Lower lobe of right lung (tissue), 2 donors: ENCODE data around the gene SIL1. TPM values are rescaled to one million over a fixed set of nuclear protein-coding genes. Genes with fewer than 3 reads are reported as not detected.
"Not testable (repeated sequence)": the region's sequence is repeated elsewhere in the genome, so short reads cannot be mapped to it uniquely, and the experiment has no call there.

Experiments used
- ATAC-seq, 2 donors: fragments of 200-7000 bp; cut with Tn5 transposase; one replicate each; pipeline ENCODE4 v1.9.1; 2020 to 2022; ENCODE audit warnings: mild to moderate bottlenecking in 2 of 2, moderate library complexity in 2 of 2
- DNase-seq: peaks from one replicate; pipeline ENCODE4 v3.0.0-alpha.2; 2020
- H3K27ac ChIP-seq: fragments of 200-600 bp; one replicate; pipeline ENCODE4 v1.8.0; 2022
- H3K27me3 ChIP-seq: fragments of 200-600 bp; one replicate; pipeline ENCODE4 v1.8.0; 2022; ENCODE audit warnings: low read depth
- H3K36me3 ChIP-seq: fragments of 200-600 bp; one replicate; pipeline ENCODE4 v1.8.0; 2022; ENCODE audit warnings: mild to moderate bottlenecking
- H3K4me1 ChIP-seq: fragments of 200-600 bp; one replicate; pipeline ENCODE4 v1.8.0; 2022
- H3K4me3 ChIP-seq: fragments of 200-600 bp; one replicate; pipeline ENCODE4 v1.8.0; 2022; ENCODE audit warnings: mild to moderate bottlenecking
- H3K9me3 ChIP-seq: fragments of 200-600 bp; one replicate; pipeline ENCODE4 v1.8.0; 2022
- intact Hi-C: fragments of 100-400 bp; cut with DNase I; formaldehyde crosslinking; loops from one replicate; pipeline ENCODE4 v1.11.0; 2022
- total RNA-seq: library from RNA; stranded (reverse); fragmentation: NEBNext Ultra II Directional; extraction: Animal tissue kit (Norgen Biotek cat#: 25700); gene quantifications from one replicate; pipeline ENCODE4 v1.2.1, GENCODE V29; 2021
- TF ChIP-seq, protein P1 (sequence below): fragments of 200-600 bp; IDR thresholded peaks from one replicate; pipeline ENCODE4 v1.8.0; 2022; ENCODE audit warnings: antibody characterized with exemption, mild to moderate bottlenecking
- donor health status: DM: no; HTN: yes; CAD: no; lungs with severe emphysema.

The SIL1 gene
- total RNA-seq, 1 donor from 2014 or later: 40.6 TPM

DNA sequence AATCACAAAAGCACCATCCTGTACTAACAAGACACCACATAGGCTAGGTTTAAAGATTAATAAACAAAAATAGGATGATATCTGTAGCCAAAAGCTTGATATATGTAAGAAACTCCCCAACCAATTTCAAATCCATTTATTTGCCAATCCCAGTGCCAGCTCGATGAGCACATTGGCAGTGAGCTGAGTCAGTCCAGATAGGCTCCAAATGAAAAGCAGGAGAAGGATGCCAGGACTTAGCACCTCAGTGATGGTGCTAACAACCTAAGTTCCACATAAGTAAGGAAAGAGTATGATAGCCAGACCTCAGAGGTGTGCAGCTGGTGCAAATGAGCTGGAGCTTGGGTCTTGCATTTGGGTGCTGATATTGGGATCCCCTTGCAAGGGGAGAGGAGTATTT, 158.1 kb downstream of the SIL1 start:
- Histone ChIP-seq H3K9me3 (no peaks in the 10 kb centered on the region), H3K4me3 (no peak overlapping the region), H3K4me1 (no peaks in the 10 kb centered on the region), H3K36me3 (no peaks in the 10 kb centered on the region), H3K27me3 (no peaks in the 10 kb centered on the region), H3K27ac (no peak overlapping the region)
- DNase-seq: no peak
- TF ChIP-seq, protein P1, sequence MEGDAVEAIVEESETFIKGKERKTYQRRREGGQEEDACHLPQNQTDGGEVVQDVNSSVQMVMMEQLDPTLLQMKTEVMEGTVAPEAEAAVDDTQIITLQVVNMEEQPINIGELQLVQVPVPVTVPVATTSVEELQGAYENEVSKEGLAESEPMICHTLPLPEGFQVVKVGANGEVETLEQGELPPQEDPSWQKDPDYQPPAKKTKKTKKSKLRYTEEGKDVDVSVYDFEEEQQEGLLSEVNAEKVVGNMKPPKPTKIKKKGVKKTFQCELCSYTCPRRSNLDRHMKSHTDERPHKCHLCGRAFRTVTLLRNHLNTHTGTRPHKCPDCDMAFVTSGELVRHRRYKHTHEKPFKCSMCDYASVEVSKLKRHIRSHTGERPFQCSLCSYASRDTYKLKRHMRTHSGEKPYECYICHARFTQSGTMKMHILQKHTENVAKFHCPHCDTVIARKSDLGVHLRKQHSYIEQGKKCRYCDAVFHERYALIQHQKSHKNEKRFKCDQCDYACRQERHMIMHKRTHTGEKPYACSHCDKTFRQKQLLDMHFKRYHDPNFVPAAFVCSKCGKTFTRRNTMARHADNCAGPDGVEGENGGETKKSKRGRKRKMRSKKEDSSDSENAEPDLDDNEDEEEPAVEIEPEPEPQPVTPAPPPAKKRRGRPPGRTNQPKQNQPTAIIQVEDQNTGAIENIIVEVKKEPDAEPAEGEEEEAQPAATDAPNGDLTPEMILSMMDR: no peak
- ATAC-seq: no peak
- intact Hi-C loops: no loop called here

DNA sequence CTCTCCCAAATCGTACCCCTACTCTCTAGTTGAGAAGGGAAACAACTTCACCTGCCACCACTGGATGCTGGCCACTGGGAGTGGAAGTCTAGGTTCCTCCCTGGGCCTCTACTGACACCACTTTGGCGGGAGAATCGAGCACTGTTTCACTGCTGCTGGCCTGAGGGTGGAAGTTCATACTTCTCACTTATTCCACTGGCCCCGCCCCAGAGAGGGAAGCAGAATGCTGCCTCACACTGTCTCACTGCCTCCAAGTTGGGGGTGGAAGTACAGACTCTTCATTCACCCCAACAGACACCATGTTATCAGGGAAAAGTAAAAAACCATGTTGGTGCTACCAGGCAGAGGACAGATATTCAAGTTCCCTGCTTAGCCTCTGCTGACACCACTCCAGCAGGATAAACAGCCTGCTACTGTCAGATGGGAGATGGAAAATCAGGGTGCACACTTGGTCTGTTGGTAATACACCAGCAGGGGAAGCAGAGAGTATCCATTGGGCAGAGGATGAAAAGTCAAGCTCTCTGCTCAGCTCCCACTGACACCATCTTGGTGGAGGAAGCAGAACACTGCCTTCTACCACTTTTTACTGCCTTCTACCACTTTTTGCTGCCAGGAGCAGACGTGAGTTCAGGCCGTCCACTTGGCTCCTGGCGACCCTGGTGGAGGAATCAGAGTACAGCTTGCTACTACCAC, 159.4 kb downstream of the SIL1 start:
- intact Hi-C loops: no loop called here
- no peaks in the 10 kb centered on the region for H3K36me3 ChIP-seq
- no peak overlapping the region for H3K27ac ChIP-seq
- ATAC-seq: no peak
- TF ChIP-seq, protein P1: no peak
- H3K4me3 ChIP-seq: no peak overlapping the region
- no peaks in the 10 kb centered on the region for H3K4me1 ChIP-seq
- no peak for DNase-seq
- no peaks in the 10 kb centered on the region for H3K27me3 ChIP-seq
- no peaks in the 10 kb centered on the region for H3K9me3 ChIP-seq

DNA sequence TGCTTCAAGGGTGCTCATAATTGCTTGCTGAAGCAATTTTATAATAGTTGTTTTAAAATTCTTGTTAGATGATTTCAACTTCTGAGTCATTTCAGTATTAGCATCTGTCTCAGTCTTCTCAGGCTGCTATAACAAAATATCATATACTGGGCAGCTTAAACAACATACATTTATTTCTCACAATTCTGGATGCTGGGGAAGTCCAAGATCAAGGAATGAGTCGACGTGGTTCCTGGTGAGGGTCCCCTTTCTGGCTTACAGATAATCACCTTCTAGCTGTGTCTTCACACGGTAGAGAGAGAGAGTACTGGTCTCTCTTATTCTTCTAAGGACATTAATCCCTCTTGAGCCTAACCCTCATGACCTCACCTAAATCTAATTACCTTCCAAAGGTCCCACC, 160.4 kb downstream of the SIL1 start:
- ATAC-seq (no peak), DNase-seq (no peak)
- Histone ChIP-seq H3K27me3 (no peaks in the 10 kb centered on the region), H3K4me3 (no peak overlapping the region), H3K9me3 (no peaks in the 10 kb centered on the region), H3K36me3 (no peaks in the 10 kb centered on the region), H3K27ac (no peak overlapping the region), H3K4me1 (no peaks in the 10 kb centered on the region)
- intact Hi-C loops: no loop called here
- TF ChIP-seq, protein P1: no peak

DNA sequence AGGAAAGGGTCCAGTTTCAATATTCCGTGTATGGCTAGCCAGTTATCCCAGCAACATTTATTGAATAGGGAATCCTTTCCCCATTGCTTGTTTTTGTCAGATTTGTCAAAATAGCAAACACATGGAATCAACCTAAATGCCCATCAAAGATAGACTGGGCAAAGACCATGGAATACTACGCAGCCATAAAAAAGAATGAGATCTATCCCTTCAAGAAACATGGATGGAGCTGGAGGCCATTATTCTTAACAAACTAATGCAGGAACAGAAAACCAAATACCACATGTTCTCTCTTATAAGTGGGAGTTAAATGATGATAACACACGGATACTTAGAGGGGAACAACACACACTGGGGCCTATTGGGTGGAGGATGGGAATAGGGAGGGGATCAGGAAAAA, 161.8 kb downstream of the SIL1 start:
- ATAC-seq, H3K27me3 ChIP-seq, intact Hi-C loops, H3K4me1 ChIP-seq, DNase-seq, H3K9me3 ChIP-seq, H3K4me3 ChIP-seq, H3K27ac ChIP-seq, H3K36me3 ChIP-seq: not testable (repeated sequence)

DNA sequence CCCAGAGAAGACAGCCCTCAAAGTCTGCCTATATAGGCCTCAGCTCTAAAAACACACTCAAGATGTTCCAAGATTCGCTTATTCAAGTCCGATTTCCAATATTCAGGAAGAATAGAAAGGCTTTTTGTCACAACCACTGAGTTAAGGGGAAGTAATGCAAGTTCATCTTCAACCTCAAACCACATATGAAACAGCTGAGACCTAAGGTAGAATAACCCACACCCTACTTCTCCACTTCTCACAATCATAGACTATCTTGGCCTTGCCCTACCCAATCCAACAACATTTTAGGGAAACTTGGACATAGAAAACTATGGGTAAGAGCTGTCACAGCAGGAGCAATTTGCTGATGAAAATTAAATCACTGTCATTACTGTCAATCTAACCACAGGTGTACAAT, 171.0 kb downstream of the SIL1 start:
- Histone ChIP-seq H3K36me3 (no peaks in the 10 kb centered on the region), H3K27me3 (no peaks in the 10 kb centered on the region), H3K4me3 (no peak overlapping the region), H3K27ac (no peak overlapping the region), H3K4me1 (no peaks in the 10 kb centered on the region), H3K9me3 (no peaks in the 10 kb centered on the region)
- no peak for ATAC-seq
- intact Hi-C loops: no loop called here
- DNase-seq: no peak
- TF ChIP-seq, protein P1: no peak

DNA sequence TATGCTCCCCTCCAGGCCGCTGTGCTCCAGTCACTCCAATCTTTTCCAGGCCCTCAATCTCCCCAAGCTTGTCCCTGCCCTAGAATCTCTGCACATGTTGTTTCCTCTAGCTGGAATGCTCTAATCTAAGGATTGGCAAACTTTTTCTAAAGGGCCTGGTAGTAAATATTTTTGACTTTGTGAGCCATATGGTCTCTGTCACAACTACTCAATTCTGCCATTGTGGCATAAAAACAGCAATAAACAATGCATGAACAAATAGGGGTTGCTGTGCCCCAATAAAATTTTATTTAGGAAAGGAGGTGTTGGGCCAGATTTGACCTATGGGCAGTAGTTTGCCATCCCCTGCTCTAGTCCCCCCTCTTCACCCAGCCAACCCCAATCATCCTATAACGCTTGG, 172.5 kb downstream of the SIL1 start:
- Histone ChIP-seq H3K9me3 (no peaks in the 10 kb centered on the region), H3K36me3 (peaks cover 2% of the 10 kb centered on the region), H3K27me3 (no peaks in the 10 kb centered on the region), H3K4me1 (no peaks in the 10 kb centered on the region), H3K27ac (no peak overlapping the region), H3K4me3 (no peak overlapping the region)
- no peak for ATAC-seq
- DNase-seq: no peak
- TF ChIP-seq, protein P1: no peak
- intact Hi-C loops: no loop called here
